ENCODE results near the gene CLK2.

CLK2 gene

GRCh38 chr1:155320661-155321617 lies 47.6 kb upstream of the CLK2 start, which contains the start of gene RUSC1:
Gene RUSC1 (plus strand): TSS chr1:155320894. CDS start chr1:155321774, 880 bp downstream.
- Histone ChIP-seq H3K4me1 (ENCODE audit: low read length) (0 out of 2 replicates have a peak, but pooled peaks cover 7% of the 10 kb centered on the region), H3K27ac (ENCODE audit: low read length) (no peak within 1 kb of the TSS), H3K36me3 (replicated peaks; ENCODE audit: insufficient read depth, low read length) (0 out of 2 replicates have a peak, but pooled peaks cover 7% of the 10 kb centered on the region), H4K20me1 (ENCODE audit: insufficient read depth, low read length) (no peaks in the 10 kb centered on the region), H3K9me2 (replicated peaks; ENCODE audit: insufficient read depth, low read length) (no peaks in the 10 kb centered on the region), H3F3A (ENCODE audit: insufficient read depth, low read length) (peaks cover 50% of the 10 kb centered on the region), H3K79me2 (ENCODE audit: low read length) (no peaks in the 10 kb centered on the region), H3K4me3 (ENCODE audit: low read length) (no peak within 1 kb of the TSS), H3K9me3 (replicated peaks; ENCODE audit: insufficient read depth, low read length) (no peaks in the 10 kb centered on the region), H2AFZ (ENCODE audit: low read length) (no peak within 1 kb of the TSS), H3K9ac (ENCODE audit: low read length) (no peak within 1 kb of the TSS), H3K27me3 (replicated peaks; ENCODE audit: insufficient read depth, low read length) (no peaks in the 10 kb centered on the region), H3K4me2 (ENCODE audit: low read depth, low read length) (no peak within 1 kb of the TSS)
- no peak for TF ChIP-seq EZH2 (optimal IDR thresholded peaks at IDR 0.05; ENCODE audit: low read depth, low read length)
- TF ChIP-seq EZH2phosphoT487 (IDR thresholded peaks at IDR 0.05; ENCODE audit: low read length): no peak
- TF ChIP-seq, protein P1, sequence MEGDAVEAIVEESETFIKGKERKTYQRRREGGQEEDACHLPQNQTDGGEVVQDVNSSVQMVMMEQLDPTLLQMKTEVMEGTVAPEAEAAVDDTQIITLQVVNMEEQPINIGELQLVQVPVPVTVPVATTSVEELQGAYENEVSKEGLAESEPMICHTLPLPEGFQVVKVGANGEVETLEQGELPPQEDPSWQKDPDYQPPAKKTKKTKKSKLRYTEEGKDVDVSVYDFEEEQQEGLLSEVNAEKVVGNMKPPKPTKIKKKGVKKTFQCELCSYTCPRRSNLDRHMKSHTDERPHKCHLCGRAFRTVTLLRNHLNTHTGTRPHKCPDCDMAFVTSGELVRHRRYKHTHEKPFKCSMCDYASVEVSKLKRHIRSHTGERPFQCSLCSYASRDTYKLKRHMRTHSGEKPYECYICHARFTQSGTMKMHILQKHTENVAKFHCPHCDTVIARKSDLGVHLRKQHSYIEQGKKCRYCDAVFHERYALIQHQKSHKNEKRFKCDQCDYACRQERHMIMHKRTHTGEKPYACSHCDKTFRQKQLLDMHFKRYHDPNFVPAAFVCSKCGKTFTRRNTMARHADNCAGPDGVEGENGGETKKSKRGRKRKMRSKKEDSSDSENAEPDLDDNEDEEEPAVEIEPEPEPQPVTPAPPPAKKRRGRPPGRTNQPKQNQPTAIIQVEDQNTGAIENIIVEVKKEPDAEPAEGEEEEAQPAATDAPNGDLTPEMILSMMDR (IDR thresholded peaks at IDR 0.05; ENCODE audit: low read length): no peak
- no peak for DNase-seq

- H3K36me3 ChIP-seq (replicated peaks; ENCODE audit: insufficient read depth, low read length): 0 out of 2 replicates have a peak, but pooled peaks cover 7% of the 10 kb centered on the region
- no peaks in the 10 kb centered on the region for H3K27me3 ChIP-seq (replicated peaks; ENCODE audit: insufficient read depth, low read length)
- TF ChIP-seq, protein P1 (IDR thresholded peaks at IDR 0.05; ENCODE audit: low read length): no peak
- no peak for DNase-seq
- H3F3A ChIP-seq (ENCODE audit: insufficient read depth, low read length): peaks cover 50% of the 10 kb centered on the region
- no peak overlapping the region for H3K27ac ChIP-seq (ENCODE audit: low read length)
- H3K9ac ChIP-seq (ENCODE audit: low read length): no peak overlapping the region
- H3K9me2 ChIP-seq (replicated peaks; ENCODE audit: insufficient read depth, low read length): no peaks in the 10 kb centered on the region
- H2AFZ ChIP-seq (ENCODE audit: low read length): no peak overlapping the region
- H4K20me1 ChIP-seq (ENCODE audit: insufficient read depth, low read length): no peaks in the 10 kb centered on the region
- H3K4me1 ChIP-seq (ENCODE audit: low read length): 0 out of 2 replicates have a peak, but pooled peaks cover 6% of the 10 kb centered on the region
- H3K79me2 ChIP-seq (ENCODE audit: low read length): no peaks in the 10 kb centered on the region
- no peak overlapping the region for H3K4me2 ChIP-seq (ENCODE audit: low read depth, low read length)
- no peaks in the 10 kb centered on the region for H3K9me3 ChIP-seq (replicated peaks; ENCODE audit: insufficient read depth, low read length)
- no peak overlapping the region for H3K4me3 ChIP-seq (ENCODE audit: low read length)
Observed at GRCh38 chr1:155320252-155320651, 46.9 kb upstream of the CLK2 start.

- Histone ChIP-seq H3K27ac (ENCODE audit: low read length) (no peak overlapping the region), H3F3A (ENCODE audit: insufficient read depth, low read length) (peaks cover 48% of the 10 kb centered on the region), H3K36me3 (replicated peaks; ENCODE audit: insufficient read depth, low read length) (0 out of 2 replicates have a peak, but pooled peaks cover 7% of the 10 kb centered on the region)
Observed at GRCh38 chr1:155319536-155319935, 46.2 kb upstream of the CLK2 start.

More at GRCh38 chr1:155319536-155319935, 46.2 kb upstream of the CLK2 start:
- Histone ChIP-seq H3K4me3 (ENCODE audit: low read length) (no peak overlapping the region), H3K9me2 (replicated peaks; ENCODE audit: insufficient read depth, low read length) (no peaks in the 10 kb centered on the region), H3K79me2 (ENCODE audit: low read length) (no peaks in the 10 kb centered on the region), H3K4me2 (ENCODE audit: low read depth, low read length) (no peak overlapping the region), H3K9ac (ENCODE audit: low read length) (no peak overlapping the region), H3K27me3 (replicated peaks; ENCODE audit: insufficient read depth, low read length) (no peaks in the 10 kb centered on the region), H2AFZ (ENCODE audit: low read length) (no peak overlapping the region), H3K9me3 (replicated peaks; ENCODE audit: insufficient read depth, low read length) (no peaks in the 10 kb centered on the region), H4K20me1 (ENCODE audit: insufficient read depth, low read length) (no peaks in the 10 kb centered on the region), H3K4me1 (ENCODE audit: low read length) (no peaks in the 10 kb centered on the region)
- no peak for DNase-seq
- TF ChIP-seq, protein P1 (IDR thresholded peaks at IDR 0.05; ENCODE audit: low read length): no peak
- TF ChIP-seq EZH2phosphoT487 (IDR thresholded peaks at IDR 0.05; ENCODE audit: low read length): no peak
- no peak for TF ChIP-seq EZH2 (optimal IDR thresholded peaks at IDR 0.05; ENCODE audit: low read depth, low read length)

Data from MM.1S (cell line).